ENCODE results near the gene BNIPL.

The BNIPL gene

DNA sequence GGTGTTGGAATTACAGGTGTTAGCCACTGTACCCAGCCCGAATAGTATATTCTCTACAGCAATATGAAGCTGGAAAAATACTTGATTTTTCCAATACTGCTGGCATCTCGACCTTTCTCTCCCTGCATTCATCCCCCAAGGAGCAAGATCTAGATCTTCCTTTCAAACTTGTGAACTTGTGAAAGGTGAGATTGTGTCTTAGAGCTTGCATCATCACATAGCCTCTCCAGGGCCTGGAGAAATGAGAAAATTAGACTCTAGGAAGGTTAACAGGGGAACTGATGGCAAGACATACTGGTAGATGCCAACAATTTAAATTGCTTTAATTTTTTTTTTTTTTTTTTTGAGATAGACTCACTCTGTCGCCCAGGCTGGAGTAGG lies 26.1 kb upstream of the BNIPL start:
- no peak for DNase-seq

DNA sequence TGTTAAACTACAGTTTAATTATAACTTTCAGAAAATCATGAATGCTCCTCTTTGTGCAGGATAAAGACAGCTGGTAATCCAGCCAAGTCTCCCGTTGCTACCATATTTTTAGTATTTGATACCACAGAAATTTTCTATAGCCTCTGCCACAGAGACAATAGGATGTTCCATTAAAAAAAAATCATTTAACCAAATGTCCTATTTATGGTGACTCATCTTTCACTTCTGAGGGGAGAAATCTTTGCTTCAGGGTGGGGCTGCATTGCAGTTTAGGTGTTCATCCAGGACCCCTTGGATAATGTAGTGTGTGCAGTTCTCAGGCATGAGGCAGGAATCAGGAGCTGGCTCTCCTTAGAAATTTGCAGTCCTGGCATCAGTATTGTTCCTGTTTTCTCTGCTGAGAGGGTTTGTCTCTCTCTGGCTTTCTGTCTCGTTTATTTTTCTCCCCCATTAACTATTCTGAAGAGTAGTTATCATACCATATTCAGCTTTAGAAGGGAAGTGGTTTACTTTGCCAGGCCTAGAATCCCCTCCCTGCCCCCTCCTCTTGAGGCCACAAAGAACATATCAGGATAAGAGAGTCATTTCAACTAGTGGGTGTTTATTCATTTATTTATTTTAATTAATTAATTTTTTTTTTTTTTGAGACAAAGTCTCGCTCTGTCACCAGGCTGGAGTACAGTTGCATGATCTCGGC lies 25.1 kb upstream of the BNIPL start:
- DNase-seq: no peak

DNA sequence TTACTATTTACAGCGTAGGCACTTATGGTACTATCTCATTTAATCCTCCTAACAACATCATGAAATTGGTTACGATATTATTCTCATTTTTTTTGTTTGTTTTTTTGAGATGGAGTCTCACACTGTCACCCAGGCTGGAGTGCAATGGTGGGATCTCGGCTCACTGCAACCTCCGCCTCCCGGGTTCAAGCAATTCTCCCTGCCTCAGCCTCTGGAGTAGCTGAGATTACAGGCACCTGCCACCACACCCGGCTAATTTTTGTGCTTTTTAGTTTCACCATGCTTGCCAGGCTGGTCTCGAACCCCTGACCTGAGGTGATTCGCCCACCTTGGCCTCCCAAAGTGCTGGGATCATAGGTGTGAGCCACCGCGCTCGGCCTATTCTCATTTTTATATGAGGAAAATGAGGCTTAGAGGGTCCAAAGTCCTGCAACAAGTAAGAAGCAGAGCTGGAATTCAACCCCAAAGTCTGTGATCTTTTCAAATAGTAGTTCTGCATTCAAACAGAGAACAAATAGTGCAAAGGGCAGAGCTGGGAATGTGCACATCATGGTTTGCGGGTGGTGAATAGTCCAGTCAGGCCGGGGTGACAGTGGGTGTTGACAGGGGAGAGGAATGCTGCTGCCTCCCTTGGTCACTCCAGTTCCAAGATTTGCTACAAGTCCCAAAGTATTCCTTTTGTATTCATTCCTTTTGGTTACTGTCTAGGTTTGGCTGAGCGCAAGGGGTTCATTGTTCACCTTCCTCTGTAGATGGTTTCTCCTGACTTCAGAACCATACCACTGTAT lies 23.5 kb upstream of the BNIPL start:
- DNase-seq: no peak

- DNase-seq: no peak
These were observed 22.9 kb upstream of the BNIPL start for GRCh38 chr1:151013518-151013917.

DNA sequence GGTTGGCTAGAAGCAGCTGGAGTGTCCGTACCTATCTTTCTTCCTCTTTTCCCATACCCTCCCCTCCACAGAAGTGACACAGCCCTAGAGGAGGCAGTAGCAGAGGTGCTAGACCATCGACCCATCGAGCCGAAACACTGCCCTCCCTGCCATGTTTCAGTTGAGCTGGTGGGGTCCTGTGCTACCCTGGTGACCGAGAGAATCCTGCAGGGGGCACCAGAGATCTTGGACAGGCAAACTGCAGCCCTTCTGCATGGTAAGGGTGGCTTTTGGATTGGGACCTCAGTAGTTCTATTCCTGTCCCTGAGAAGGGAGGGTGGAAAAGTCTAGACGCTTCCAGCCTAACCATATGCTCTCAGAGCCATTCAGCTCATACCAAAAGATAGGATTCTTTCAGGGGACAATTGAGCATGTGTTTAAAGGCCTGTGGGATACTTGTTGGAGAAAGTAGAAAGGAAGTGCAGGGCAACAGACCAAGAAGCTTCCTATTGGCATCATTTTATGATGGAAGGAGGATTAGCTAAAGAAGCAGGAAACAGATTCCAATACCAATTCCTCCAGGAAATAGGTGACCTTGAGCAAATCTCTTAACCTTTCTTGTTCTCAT lies 11.7 kb upstream of the BNIPL start:
- peak; percentile 86 for DNase-seq

DNA sequence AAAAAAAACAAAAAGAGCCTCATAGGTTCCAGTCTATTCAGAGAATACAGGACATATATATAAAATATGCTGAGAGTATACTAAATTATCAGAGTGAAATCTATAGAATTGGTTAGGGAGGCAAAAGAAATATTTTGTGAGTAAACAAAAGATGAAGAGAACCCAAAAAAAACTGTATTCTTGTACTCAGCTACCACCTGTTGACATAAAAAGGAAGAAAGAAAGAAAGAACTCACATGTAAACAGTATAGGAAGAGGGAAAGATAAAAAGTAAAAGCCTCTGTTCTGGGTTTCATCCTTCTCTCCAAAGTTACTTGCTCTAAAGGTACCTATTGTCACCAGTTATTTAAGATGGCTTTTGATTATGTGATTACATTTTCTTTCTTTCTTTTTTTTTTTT lies 9.9 kb upstream of the BNIPL start:
- DNase-seq: no peak

- DNase-seq: no peak
These were observed 4.2 kb upstream of the BNIPL start for GRCh38 chr1:151032164-151032563.

GRCh38 chr1:151035167-151035566 lies 1.2 kb upstream of the BNIPL start:
- no peak for DNase-seq

GRCh38 chr1:151037032-151037431 lies 646 bp downstream of the BNIPL start:
- DNase-seq: no peak

DNA sequence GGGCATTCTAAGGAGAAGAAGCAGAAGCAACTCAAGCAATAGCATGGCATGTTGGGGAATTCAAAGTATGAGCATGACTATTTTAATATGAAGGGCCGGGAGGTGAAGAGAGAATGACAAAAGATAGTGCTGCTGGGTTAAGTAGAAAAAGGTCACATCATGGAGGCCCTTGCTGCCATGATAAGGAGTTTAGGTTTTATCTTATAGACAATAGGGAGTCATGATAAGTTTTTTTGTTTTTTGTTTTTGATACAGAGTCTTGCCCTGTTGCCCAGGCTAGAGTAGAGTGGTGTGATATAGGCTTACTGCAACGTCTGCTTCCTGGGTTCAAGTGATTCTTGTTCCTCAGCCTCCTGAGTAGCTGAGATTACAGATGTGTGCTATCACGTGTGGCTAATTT lies 3.1 kb downstream of the BNIPL start:
- no peak for DNase-seq

- no peak for DNase-seq
These were observed 6.8 kb downstream of the BNIPL start for GRCh38 chr1:151043163-151043562.

DNA sequence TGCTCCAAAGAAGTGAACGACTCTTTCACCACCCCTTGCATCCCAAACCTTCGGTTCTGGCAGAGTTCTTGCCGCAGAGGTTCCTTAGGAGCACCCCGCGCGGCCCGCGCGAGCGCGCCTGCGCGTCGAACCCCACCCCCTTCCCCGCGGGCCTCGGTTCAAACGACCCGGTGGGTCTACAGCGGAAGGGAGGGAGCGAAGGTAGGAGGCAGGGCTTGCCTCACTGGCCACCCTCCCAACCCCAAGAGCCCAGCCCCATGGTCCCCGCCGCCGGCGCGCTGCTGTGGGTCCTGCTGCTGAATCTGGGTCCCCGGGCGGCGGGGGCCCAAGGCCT lies 11.2 kb downstream of the BNIPL start, which contains the start of gene C1orf56:
Gene C1orf56 (plus strand): TSS at position 161 of the 334 bp plus-strand sequence. CDS start 97 bp downstream, at position 258.
- peak; percentile 58 for DNase-seq

DNA sequence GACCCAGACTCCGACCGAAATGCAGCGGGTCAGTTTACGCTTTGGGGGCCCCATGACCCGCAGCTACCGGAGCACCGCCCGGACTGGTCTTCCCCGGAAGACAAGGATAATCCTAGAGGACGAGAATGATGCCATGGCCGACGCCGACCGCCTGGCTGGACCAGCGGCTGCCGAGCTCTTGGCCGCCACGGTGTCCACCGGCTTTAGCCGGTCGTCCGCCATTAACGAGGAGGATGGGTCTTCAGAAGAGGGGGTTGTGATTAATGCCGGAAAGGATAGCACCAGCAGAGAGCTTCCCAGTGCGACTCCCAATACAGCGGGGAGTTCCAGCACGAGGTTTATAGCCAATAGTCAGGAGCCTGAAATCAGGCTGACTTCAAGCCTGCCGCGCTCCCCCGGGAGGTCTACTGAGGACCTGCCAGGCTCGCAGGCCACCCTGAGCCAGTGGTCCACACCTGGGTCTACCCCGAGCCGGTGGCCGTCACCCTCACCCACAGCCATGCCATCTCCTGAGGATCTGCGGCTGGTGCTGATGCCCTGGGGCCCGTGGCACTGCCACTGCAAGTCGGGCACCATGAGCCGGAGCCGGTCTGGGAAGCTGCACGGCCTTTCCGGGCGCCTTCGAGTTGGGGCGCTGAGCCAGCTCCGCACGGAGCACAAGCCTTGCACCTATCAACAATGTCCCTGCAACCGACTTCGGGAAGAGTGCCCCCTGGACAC lies 11.7 kb downstream of the BNIPL start:
- DNase-seq: peak; percentile 63

- no peak for DNase-seq
These were observed 12.3 kb downstream of the BNIPL start for GRCh38 chr1:151048645-151049032.

- DNase-seq: no peak
These were observed 13.1 kb downstream of the BNIPL start for GRCh38 chr1:151049458-151049857.

GRCh38 chr1:151050051-151050688 lies 13.8 kb downstream of the BNIPL start:
- DNase-seq: no peak

DNA sequence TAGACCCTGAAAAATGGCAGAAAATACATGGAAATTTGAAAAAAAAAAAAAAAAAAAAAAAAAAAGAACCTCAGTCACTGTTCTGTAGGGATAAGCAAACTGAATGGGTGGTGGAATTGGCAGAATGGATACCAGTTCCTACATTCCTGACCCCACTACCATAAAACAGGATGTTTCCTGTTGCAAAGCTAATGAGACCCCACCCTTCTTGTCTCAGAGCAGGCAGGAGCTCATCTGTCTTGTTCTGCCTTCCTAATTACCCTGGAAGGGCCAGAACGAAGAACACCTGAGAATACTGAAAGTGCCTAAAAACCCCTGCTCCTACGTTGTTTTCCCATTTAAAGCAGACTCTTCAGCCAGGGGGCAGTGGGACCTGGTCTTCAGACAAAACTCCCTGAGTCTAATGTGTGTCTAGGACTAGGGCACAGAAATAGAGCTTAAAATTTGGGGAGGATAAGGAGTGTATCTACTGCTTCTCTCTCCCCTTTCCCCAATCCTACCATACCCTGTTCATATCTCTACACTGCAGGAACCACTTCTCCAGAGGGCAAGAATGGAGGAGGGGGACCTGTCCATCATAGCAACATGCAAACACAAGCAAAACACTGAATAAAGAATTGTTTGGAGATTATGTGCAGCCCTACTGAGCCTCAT lies 15.1 kb downstream of the BNIPL start:
- DNase-seq: no peak

GRCh38 chr1:151054971-151055547 lies 18.7 kb downstream of the BNIPL start:
- DNase-seq: no peak

DNA sequence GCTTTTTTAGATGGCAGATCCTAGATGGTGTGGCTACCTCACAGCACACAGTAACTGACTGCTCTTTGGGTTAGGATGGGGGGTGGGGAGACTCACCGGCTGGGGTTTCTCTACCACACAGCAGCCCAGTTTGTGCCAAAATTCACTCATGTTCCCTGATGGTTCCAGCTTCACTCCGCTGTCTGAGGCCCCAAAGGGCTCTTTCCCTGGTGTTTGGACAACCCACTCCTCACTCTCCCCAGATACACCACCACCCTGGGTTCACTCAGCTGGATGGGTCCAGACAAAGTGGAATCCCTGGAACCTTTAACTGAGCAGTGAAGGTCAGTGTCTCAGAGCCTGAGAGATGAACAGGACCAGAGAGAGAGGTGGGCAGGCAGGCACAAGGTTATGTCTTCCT lies 19.2 kb downstream of the BNIPL start:
- DNase-seq: no peak

DNA sequence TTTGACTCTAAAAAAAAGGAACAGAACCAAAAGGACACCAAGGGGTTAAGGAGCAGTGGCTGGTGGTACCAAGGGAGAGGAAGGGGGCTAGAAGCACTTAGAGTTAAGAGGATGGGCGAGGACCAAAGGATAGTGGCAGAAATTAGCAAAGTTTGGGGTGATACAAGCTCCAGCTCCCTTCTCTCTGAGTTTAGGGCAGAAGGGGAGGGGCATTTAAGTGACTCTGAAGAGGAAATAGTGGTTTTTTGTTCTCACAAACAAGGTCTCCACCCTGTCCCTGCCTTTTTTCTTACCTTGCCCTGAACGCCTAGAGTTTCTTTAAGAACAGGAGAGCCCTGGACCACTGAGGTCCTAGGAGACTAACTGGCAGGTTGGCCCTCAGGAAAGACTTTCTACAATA lies 19.8 kb downstream of the BNIPL start:
- peak; percentile 82 for DNase-seq

- DNase-seq: no peak
These were observed 22.3 kb downstream of the BNIPL start for GRCh38 chr1:151058692-151059091.
